Adrenal gland (tissue), 5 donors: Measurements from ENCODE around the gene CHMP1B.

Source experiments
- POLR2A ChIP-seq, 2 donors: fragments of 450-650 bp; IDR thresholded peaks; one replicate each; pipeline ENCODE4 v1.6.1; 2017; ENCODE audit warnings: antibody characterized with exemption in 2 of 2, mild to moderate bottlenecking in 2 of 2, moderate library complexity in 1 of 2
- TF ChIP-seq, protein P1 (sequence below), 6 experiments: fragments of 450-650 bp in 4 of 6; fragments of 200-600 bp in 2 of 6; sonication (generic) in 1 of 6; IDR thresholded peaks; 1 replicate in 5 of 6; 2 replicates in 1 of 6; pipeline versions ENCODE4 v1.5.1 to v1.8.0; 2016 to 2021; ENCODE audit warnings: antibody characterized with exemption in 6 of 6, mild to moderate bottlenecking in 2 of 6, moderate library complexity in 1 of 6
- donor health status: DM: no; HTN: no; CAD: no.

DNA sequence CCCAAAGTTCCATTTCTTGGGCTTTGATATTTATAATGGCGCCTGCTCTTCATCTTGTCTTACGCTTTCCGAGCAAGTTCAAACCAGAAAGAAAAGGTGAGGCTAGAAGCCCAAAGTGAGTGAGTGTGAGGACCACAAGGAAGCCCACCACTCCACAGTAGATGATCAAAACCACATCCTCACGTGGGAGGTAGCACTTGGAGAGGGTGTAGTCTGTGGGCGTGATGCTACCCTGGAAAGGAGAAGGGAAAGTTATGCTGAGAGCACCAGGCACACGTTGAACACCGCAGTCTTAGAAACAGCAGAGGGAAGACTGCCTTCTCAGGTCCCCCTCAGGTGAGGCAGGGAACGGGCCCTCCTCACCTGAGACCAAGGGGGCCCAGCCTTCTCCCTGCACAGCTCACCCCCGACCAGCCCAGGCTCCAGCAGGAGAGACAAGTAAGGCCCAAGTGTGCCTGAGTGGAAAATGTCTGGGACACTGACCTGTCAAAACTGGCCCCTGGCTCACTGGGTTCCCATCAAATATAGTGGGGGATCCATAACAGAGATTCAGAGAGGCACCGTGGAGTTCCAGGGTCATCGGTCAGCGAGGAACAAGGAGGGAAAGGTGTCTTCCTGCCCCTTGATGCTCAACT lies 33.3 kb downstream of the CHMP1B start:
- TF ChIP-seq, protein P1, sequence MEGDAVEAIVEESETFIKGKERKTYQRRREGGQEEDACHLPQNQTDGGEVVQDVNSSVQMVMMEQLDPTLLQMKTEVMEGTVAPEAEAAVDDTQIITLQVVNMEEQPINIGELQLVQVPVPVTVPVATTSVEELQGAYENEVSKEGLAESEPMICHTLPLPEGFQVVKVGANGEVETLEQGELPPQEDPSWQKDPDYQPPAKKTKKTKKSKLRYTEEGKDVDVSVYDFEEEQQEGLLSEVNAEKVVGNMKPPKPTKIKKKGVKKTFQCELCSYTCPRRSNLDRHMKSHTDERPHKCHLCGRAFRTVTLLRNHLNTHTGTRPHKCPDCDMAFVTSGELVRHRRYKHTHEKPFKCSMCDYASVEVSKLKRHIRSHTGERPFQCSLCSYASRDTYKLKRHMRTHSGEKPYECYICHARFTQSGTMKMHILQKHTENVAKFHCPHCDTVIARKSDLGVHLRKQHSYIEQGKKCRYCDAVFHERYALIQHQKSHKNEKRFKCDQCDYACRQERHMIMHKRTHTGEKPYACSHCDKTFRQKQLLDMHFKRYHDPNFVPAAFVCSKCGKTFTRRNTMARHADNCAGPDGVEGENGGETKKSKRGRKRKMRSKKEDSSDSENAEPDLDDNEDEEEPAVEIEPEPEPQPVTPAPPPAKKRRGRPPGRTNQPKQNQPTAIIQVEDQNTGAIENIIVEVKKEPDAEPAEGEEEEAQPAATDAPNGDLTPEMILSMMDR (IDR thresholded peaks at IDR 0.05) = no peak
- no peak for TF ChIP-seq POLR2A (IDR thresholded peaks at IDR 0.05)
